Stimulated activated effector memory CD8-positive, alpha-beta T cell treated with anti-CD3 and anti-CD28 coated beads, Interleukin-12 subunit alpha, Interleukin-12 subunit beta, amount 100 ng/mL, for 72 hours (primary cell): ENCODE results near the gene TMEM97.

ENCODE experiments used
- ATAC-seq: fragments of 150-1000 bp; cut with Tn5 transposase; 2 replicates; pipeline ENCODE4 v1.10.0; 2021
- DNase-seq, 2 donors: peaks; one replicate each; pipeline ENCODE4 v3.0.0; 2021 to 2022; ENCODE audit warnings: low spot score in 2 of 2
- H3K27ac Mint-ChIP-seq: one replicate; pipeline ENCODE4 v1.8.0; 2022; ENCODE audit warnings: mild to moderate bottlenecking, mixed read lengths
- H3K36me3 Mint-ChIP-seq: one replicate; pipeline ENCODE4 v1.8.0; 2022; ENCODE audit warnings: mild to moderate bottlenecking, mixed read lengths
- H3K4me1 Mint-ChIP-seq: one replicate; pipeline ENCODE4 v1.8.0; 2022; ENCODE audit warnings: mixed read lengths
- H3K4me3 Mint-ChIP-seq: one replicate; pipeline ENCODE4 v1.8.0; 2022; ENCODE audit warnings: mild to moderate bottlenecking, mixed read lengths
- H3K9me3 Mint-ChIP-seq: one replicate; pipeline ENCODE4 v1.8.0; 2022; ENCODE audit warnings: mixed read lengths

TMEM97 gene

DNA sequence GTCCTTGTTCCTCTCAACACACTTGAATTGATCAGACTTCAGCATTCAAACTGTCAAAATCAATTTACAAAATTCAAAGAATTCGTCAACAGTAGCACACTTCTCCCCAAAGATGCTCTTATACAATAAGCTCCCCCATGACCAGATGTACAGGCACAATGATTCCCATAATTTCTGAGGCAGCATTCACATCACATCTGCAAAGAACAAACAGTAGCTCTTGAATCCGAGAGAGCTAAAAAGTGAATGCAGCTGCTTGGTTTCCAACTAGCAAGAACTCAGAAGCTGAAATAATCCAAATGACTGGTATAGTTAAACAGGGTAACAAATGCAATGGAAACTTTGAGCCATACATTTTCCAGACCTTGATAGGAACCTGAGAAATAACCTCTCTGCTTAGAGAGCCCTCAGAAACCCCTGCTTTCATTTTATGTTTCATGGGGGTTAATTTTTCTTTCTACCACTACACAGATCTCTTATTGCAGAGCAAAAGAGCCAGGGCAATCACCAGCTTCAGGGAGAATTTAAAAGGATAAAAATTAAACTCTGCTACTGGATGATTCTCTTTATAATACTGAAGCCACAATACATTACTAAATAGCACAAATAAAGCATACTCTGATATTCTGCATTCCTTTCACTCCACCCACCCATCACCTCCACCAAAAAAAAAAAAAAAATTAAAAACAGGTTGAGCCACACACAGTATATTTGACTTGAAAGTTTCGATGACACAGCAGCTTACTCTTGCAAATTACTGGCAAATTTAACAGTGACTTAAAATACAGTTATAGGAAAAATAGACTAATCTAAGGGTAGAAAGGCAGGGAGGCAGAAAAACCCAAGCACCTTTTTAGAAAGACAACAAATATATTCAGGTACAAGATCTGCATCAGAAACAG is 23.1 kb upstream of the TMEM97 start:
- H3K36me3 Mint-ChIP-seq = no peaks in the 10 kb centered on the region
- peak overlapping the region; percentile 46 for H3K27ac Mint-ChIP-seq
- H3K9me3 Mint-ChIP-seq = no peaks in the 10 kb centered on the region
- peaks cover 15% of the 10 kb centered on the region for H3K4me1 Mint-ChIP-seq
- ATAC-seq = peak; percentile 79
- no peak for DNase-seq
- peak overlapping the region; percentile 1 for H3K4me3 Mint-ChIP-seq

GRCh38 chr17:28298449-28298848 is 20.6 kb upstream of the TMEM97 start:
- ATAC-seq = no peak

DNA sequence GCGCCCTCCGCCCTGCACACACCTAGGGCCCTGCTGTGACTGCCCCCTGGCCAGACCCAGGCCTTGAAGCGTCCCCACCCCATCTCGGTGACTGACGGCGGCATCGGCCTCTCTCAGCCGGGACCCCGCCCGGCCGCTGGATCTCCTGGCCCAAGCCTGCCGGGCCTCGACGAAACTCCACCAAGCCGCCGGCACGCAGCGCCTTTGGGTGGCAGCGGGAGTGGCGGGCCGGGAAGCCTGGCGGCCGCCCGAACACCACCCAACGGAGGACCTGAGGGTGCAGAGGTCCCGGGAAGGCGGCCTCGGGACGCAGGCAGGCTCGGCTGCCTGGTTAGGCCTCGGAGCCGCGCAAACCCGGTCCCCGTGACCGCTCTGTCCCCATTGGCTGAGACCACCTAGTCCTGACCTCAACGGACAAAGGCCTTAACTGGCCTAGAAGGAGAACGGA is 12.0 kb upstream of the TMEM97 start:
- DNase-seq = no peak
- H3K27ac Mint-ChIP-seq = no peak overlapping the region
- no peak for ATAC-seq
- no peaks in the 10 kb centered on the region for H3K36me3 Mint-ChIP-seq
- no peaks in the 10 kb centered on the region for H3K4me1 Mint-ChIP-seq
- no peak overlapping the region for H3K4me3 Mint-ChIP-seq
- H3K9me3 Mint-ChIP-seq = no peaks in the 10 kb centered on the region

More at GRCh38 chr17:28298449-28298848, 20.6 kb upstream of the TMEM97 start:
- no peak overlapping the region for H3K4me3 Mint-ChIP-seq
- no peaks in the 10 kb centered on the region for H3K9me3 Mint-ChIP-seq
- H3K4me1 Mint-ChIP-seq = peaks cover 15% of the 10 kb centered on the region
- H3K27ac Mint-ChIP-seq = no peak overlapping the region
- no peaks in the 10 kb centered on the region for H3K36me3 Mint-ChIP-seq
- DNase-seq = no peak

- Mint-ChIP-seq H3K9me3 (no peaks in the 10 kb centered on the region), H3K4me1 (peaks cover 20% of the 10 kb centered on the region), H3K4me3 (no peak overlapping the region), H3K27ac (no peak overlapping the region), H3K36me3 (no peaks in the 10 kb centered on the region)
- DNase-seq (no peak), ATAC-seq (no peak)
Observed at GRCh38 chr17:28313841-28314240, 5.2 kb upstream of the TMEM97 start.

DNA sequence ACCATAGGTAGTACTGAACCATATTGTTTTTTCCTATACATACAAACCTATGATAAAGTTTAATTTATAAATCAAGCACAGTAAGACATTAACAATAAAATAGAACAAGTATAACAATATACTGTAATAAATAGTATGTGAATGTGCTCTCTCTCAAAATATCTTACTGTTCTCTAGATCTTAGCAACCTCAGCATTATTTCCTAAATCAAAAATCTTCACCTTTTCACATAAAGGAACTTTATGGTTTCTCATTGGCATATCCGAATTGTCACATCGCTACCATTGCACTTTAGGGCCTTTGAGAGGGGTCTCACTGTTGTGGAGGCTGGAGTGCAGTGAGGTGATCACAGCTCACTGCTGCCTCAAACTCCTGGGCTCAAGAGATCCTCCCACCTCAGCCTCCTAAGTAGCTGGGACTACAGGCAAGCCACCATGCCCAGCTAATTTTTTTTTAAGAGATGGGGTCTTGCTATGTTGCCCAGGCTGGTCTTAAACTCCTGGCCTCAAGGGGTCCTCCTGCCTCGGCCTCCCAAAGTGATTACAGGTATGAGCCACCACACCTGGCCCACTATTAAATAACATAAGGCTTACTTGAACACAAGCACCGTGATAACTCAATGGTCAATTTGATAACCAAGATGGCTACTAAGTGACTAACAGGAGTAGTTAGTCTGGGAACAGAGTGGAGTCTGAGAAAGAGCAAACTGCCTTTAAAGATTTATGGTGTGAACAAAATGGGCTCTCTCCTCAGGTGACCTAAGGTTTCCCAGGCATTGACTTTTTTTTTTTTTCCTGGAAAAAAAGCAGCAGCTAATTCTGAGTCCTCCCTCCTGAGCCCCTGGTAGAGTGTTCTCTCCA is 2.9 kb upstream of the TMEM97 start:
- no peak for DNase-seq
- no peak for ATAC-seq
- H3K36me3 Mint-ChIP-seq = peaks cover 8% of the 10 kb centered on the region
- no peak overlapping the region for H3K4me3 Mint-ChIP-seq
- H3K9me3 Mint-ChIP-seq = no peaks in the 10 kb centered on the region
- no peak overlapping the region for H3K27ac Mint-ChIP-seq
- H3K4me1 Mint-ChIP-seq = peaks cover 34% of the 10 kb centered on the region

GRCh38 chr17:28317099-28317965 is 1.7 kb upstream of the TMEM97 start:
- H3K9me3 Mint-ChIP-seq = no peaks in the 10 kb centered on the region
- ATAC-seq (no peak), DNase-seq (no peak)
- peaks cover 43% of the 10 kb centered on the region for H3K4me1 Mint-ChIP-seq
- peaks cover 8% of the 10 kb centered on the region for H3K36me3 Mint-ChIP-seq
- peak overlapping the region; percentile 91 for H3K4me3 Mint-ChIP-seq
- no peak overlapping the region for H3K27ac Mint-ChIP-seq

DNA sequence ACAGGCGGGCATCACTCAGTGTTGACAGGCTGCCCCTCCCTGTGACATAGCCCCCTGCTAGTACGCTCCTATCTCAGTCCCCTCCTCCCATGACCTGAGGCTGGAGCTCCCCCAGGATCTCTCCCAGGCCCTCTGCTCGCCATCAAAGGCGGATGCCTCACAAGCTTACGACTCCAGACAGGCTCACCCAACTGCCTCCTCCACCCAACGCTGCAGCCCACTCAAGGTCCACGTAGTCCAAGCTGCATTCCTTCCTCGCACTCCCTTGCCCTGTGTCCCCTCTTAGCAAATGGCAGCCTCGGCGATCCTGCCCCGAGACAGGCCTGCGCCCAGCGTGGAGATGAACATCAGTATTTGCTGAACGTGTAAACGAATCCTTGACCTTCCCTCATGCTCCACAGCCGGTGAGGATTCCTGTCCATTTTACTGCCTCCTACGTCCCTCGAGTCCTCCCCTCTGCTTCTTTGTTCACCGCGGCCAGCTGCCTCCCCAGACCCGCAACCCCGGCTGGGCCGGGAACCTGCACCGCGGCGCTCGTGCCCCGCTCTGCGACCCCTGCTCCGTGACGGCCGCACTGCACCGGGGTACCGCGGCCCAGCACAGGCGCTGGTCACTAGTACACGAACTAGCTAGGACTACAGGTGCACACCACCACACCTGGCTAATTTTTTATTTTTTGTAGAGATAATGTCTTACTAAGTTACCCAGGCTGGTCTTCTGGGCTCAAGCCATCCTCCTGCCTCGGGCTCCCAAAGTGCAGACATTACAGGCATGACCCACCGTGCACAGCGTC is 838 bp upstream of the TMEM97 start:
- DNase-seq (no peak), ATAC-seq (peak; percentile 35)
- H3K36me3 Mint-ChIP-seq = peaks cover 8% of the 10 kb centered on the region
- no peaks in the 10 kb centered on the region for H3K9me3 Mint-ChIP-seq
- H3K4me1 Mint-ChIP-seq = peaks cover 43% of the 10 kb centered on the region
- H3K27ac Mint-ChIP-seq = peak overlapping the region; percentile 90
- H3K4me3 Mint-ChIP-seq = peak overlapping the region; percentile 91

DNA sequence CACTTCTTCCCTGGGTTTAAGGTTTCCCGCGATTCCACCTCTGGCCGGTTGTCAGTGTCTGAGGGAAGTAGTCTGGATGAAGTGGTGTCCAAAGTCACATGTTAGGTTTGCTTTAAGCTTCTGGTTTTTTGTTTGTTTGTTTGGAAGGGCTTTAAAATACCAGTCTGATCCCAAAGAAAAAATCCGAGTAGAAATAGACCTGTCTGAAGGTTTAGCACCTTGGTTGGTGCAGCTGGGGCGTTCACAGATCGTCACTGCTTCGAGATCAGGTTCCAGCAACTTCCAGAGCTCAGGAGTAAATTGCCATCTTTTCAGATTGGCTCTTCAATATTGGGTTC is 567 bp downstream of the TMEM97 start:
- Mint-ChIP-seq H3K27ac (peak overlapping the region; percentile 90), H3K4me1 (peaks cover 43% of the 10 kb centered on the region), H3K4me3 (peak overlapping the region; percentile 91), H3K36me3 (peaks cover 8% of the 10 kb centered on the region), H3K9me3 (no peaks in the 10 kb centered on the region)
- DNase-seq (no peak), ATAC-seq (no peak)

- H3K27ac Mint-ChIP-seq = peak overlapping the region; percentile 90
- H3K4me1 Mint-ChIP-seq = peaks cover 43% of the 10 kb centered on the region
- no peaks in the 10 kb centered on the region for H3K9me3 Mint-ChIP-seq
Observed at GRCh38 chr17:28320215-28321061, 1.4 kb downstream of the TMEM97 start.

GRCh38 chr17:28324267-28324745 is 5.3 kb downstream of the TMEM97 start:
- H3K27ac Mint-ChIP-seq = no peak overlapping the region
- peaks cover 46% of the 10 kb centered on the region for H3K4me1 Mint-ChIP-seq
- no peak overlapping the region for H3K4me3 Mint-ChIP-seq
- ATAC-seq (no peak), DNase-seq (no peak)
- H3K36me3 Mint-ChIP-seq = peaks cover 47% of the 10 kb centered on the region
- no peaks in the 10 kb centered on the region for H3K9me3 Mint-ChIP-seq

More at GRCh38 chr17:28320215-28321061, 1.4 kb downstream of the TMEM97 start:
- DNase-seq (no peak), ATAC-seq (no peak)
- peak overlapping the region; percentile 91 for H3K4me3 Mint-ChIP-seq
- H3K36me3 Mint-ChIP-seq = peaks cover 8% of the 10 kb centered on the region

GRCh38 chr17:28324781-28325180 is 5.8 kb downstream of the TMEM97 start:
- Mint-ChIP-seq H3K4me1 (peaks cover 44% of the 10 kb centered on the region), H3K27ac (no peak overlapping the region), H3K9me3 (no peaks in the 10 kb centered on the region), H3K4me3 (no peak overlapping the region), H3K36me3 (peaks cover 51% of the 10 kb centered on the region)
- no peak for DNase-seq
- ATAC-seq = no peak

- Mint-ChIP-seq H3K4me1 (peaks cover 40% of the 10 kb centered on the region), H3K36me3 (peaks cover 51% of the 10 kb centered on the region), H3K27ac (no peak overlapping the region), H3K4me3 (no peak overlapping the region), H3K9me3 (no peaks in the 10 kb centered on the region)
- no peak for ATAC-seq
- DNase-seq = no peak
Observed at GRCh38 chr17:28325211-28325610, 6.2 kb downstream of the TMEM97 start.

DNA sequence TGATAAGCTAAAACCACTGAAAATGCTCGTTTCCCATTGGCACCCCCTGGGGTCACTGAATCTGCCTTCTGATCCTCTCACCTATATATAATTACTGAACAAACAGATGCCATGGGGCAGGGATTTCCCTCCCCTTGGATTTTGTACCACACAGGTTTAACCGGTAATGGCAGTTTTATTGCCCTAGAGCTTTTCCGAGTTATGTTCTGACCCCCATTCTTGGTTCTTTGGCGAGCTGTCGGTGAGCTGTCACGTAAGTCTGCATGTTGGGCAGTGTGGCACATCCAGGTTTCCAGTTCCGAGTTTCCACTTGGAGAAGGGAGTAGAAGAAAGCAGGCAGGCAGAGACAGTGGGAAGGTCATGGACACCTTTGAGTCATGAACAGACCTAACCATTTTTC is 7.1 kb downstream of the TMEM97 start:
- DNase-seq (no peak), ATAC-seq (no peak)
- Mint-ChIP-seq H3K4me1 (peaks cover 31% of the 10 kb centered on the region), H3K9me3 (no peaks in the 10 kb centered on the region), H3K36me3 (peaks cover 54% of the 10 kb centered on the region), H3K27ac (no peak overlapping the region), H3K4me3 (no peak overlapping the region)
